Measurements from ENCODE around the gene SAP25.
"Not testable (repeated sequence)": the region's sequence is repeated elsewhere in the genome, so short reads cannot be mapped to it uniquely, and the experiment has no call there.

The SAP25 gene

DNA sequence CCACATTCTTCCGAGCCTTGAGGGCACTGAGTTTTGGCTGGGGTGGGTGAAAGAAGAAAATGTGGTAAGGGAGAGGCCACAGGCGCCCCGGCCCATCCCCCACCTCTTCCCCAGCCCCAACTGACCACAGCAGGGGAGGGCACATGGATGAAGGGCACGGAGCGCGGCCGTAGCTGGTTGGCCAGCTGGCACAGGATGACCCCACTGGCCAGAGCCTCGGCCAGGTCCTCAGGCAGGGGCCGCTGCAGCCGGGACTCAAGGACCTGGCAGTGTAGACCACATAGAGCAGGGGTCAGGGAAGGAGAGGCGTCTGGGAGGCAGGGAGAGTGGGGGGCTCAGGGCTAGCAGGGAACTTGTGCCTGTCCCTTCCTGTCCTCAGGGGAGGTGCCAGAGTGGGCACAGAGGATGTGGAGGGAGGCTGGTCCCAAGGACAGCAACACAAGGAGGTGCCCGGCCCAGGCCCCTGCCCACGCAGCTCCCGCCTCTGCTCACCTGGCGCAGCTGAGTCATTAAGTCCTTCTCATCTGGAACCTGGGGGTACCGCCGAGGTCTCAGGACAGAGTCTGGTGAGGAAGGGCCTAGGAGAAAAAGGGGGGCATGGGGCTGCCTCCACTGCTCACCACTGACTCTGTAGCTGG, 2.2 kb upstream of the SAP25 start:
- DNase-seq (ENCODE audit: low spot score), result no peak

DNA sequence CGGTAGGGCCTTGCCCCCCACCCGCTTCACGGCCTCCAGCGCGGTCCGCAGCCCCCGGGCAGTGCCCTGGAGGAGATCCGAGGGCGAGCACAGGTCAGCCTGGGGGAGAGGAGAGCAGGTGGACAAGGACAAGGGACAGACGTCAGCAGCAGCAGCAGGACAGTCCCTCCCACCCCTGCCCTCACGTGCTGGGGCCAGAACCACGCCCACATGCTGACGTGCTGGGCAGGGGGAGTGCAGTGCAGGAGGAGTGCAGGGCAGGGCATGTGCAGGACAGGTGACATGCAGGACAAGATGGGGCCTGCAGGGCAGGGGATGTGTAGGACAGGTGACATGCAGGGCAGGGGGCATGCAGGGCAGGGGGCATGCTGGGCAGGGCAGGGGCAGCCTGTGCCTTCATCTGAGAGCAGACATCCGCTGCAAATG, 1.5 kb upstream of the SAP25 start:
- no peak for DNase-seq (ENCODE audit: low spot score)

DNA sequence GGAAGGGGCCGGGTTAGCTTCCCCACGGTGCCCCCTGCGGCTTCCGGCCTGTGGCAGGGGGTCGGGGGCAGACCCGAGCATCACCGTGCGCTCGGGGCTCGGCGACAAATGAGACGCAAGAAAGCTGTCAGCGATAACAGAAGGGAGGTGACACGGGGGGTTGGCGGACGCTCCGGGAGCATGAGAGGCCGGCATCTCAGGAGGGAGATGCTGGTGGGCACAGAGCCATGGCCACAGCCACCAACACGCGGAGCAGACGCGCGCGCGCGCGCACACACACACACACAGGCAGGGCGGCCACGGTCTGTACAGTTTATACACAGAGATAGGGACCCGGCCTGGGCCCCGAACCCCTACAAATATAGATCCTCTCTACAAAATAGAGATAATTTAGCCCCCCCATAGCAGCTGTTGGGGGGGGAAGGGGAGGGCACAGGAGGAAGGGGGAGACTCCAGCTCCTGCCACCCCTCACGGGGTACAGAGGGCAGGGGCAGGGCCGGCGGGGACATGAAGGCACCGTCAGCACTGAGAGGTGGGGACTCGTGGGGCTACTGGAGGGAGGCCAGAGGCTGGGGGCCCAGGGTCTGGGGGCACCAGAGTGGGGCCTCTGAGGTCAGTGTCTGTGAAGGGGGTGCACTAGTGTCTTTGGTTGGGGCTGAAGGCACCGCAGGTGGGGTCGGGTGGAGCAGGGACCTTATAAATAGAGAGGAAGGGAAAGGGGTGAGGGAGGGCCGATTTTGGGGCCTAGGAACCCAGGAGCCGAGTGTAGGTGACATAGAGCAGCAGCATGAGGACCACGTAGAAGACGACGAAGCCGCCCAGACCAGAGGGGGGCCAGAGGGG, 884 bp upstream of the SAP25 start:
- DNase-seq (ENCODE audit: low spot score), result no peak

DNA sequence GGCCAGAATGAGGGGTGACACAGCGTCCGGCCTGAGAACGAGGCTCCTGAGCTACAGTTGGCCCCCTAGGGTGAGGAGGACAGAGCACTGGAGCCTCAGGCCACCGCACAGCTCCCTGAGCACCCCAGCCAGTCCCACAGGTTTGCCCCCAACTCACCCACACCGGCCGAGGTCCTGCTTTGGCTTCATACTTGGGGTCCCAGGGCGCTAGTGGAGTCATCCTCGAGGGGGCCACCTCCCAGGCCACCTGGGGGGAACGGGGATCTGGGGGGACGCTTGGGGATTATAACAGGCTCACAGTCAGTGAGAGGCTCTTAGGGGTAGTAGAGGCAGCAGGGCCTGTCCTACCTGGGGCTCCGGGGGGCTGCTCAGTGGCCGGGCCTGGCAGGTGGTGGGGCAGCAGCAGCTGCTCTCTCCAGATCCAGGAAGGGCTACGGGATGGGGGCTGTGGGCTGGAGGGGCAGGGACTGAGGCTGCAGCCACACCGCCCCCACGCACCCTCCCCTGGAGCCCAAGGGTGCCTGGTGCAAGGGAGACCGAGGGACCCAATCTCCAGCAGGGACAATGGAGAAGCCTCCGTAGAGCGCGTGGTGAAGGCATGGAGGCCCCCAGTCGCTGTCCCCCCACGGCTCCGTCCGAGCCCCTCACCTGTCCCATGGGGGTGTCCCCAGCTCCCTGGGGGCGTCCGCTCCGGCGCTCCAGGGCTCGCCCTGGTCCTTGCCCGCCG, 588 bp downstream of the SAP25 start:
- DNase-seq (ENCODE audit: low spot score), result no peak

DNA sequence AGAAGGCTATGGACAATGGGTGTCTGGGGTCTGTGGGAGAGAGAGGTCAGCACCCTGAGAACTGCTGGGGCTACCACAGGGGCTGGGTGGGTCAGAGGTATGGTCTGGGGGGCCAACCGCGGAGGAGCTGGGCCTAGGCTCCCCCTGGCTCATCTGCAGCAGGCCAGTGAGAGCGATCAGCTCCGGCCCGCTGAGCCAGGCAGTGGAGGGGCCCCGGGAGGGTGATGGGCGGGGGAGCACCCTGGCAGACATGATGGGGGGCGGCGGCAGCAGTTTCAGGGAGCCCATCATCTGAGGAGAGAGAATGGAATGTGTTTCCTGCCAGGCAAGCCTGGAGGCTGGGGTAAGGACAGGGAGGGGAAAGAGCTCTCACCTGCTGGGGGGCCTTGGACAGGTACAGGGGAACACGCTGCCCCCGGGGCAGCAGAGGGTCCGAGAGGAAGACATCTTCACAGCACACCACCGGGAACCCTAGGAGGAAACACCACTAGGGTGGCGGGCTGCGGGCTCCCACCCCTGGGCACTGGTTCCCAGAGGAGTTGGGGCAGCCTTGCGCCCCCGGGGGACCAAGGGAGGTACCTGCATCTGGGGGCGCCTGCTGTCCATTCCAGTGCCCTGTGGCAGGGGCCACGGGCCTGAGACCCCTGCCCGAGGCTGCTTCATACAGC, 1.3 kb downstream of the SAP25 start:
- no peak for DNase-seq (ENCODE audit: low spot score)

DNA sequence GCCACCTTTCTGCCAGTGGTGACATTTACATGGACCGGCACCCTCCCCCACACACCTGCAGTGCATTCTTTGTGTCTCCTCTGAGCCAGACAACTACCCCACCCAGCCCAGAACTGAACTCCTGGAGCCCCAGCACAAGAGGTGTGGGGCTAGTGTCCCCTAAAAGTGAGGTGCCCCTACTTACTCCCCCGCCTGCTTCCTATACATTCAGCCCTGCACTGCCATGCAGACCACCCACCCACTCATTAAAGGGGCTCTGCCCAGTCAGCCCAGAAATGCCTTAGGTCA, 1.9 kb downstream of the SAP25 start:
- no peak for DNase-seq (ENCODE audit: low spot score)

DNA sequence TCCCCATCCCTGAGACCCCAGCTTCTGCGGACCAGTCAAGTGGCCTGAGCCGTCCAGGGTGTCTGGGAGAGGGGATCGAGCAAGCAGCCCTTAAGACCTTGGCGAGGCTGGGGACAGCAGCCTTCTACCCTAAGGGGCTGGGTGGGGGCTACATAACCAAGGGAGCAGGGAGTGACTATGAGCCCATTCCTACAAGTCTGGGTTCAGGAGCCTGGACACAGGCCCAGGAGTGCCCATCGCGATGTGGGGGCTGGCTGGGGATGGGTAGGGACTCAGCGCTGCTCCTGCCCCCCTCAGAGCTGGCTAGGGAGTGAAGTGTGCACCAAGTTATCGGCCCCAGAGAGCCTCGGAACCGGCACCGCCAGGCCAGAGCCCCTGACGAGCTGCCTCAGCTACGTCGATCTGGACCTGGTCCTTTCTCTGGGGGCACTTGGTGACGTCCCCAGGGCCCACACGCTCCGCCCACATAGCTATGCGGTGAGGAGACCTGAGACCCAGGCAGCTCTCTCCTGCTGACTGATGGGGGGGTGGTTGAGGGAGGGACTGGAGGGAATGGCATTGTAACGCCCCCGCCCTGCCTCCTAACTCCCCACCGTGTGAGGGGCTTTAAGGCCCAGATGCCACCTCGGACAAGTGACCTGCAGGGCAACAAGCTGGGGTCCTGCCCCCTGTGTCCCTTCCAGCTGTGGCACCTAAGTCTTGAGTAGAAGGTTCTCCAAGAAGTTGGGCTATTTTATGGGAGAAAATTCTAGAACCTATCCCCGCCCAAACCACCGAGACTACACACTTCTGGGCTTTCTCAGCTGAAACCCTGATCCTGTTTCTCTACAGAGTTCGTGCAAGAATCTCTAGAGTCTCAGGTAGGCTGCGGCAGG, 2.5 kb downstream of the SAP25 start:
- no peak for DNase-seq (ENCODE audit: low spot score)

DNA sequence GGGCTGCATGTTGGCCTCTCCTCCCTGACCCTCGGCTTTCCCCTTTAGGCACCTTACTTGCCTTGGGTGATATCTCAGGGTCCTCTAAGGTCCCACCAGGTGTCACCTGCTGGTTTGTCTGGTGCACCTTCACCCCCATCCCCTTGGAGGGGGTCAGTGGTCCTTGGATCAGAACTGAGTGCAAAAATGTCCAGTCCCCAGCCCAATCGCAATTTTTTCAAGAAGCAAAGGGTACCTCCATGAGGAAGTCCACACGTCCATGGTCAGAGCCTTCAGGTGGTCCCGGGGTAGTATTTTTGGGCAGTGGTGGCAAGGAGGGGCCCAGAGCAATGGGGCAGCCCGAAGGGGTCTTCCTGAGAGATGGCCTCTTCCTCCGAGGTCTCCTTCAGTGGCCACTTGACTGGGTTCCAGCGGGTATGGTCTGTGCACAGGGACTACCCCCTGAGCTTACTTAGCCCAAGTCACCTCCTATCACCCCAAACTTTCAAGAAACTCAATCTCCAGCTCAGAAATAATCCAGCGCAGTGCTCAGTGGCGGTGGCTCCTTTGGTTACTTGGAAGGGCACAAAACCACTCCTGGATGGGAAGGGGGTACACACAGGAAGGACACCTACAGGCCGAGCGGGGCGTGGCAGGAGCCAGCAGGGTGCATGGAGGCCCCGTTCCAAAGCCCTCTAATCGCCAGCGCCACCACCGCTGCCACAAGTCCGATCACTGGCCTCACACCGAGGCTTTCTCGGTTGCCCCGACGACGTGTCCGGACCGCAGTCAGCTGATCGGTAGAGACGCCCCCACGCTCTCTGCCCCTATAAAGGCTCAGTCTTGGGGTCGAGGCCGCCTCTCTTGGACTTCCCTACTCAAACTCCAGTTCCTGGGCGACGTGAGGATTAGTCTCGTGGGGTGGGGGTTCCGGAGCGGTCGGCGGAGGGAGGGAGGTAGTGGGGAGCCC, 4.5 kb downstream of the SAP25 start:
- peak; percentile 44 for DNase-seq (ENCODE audit: low spot score)

DNA sequence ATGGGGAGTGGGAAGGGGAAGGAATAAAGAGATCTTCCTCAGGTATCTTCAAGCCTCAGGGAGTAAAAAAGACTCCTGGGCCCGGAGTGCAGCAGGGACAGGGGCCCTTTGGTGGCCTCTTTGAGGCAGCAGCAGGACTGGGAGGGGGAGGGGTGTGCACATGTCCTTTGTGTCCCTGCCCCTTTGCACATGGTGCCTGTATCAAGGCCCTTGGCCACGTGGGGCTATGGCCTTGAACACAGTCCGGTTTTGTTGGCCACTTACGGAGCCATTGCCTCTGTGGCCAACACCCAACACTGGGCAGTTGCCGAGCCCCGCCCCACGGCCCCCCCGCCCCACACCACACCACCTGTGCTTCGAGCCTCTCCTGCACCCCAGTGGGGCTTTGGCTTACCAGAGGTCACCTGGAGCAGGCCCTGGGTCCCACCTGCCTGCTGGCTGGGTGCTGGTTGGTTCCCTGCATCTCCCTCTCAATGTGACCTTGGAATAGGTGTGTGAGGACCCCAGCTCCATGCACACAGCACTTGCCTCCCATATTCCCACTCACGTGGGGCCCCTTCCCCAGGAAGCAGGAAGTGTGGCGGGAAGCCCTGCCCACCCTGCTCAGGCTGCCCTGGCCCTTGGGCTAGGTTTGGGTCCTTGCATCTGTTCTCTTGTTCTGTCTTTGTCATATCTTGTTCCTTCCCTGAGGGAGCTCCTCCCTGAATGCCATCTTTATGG, 5.4 kb downstream of the SAP25 start:
- no peak for DNase-seq (ENCODE audit: low spot score)

DNA sequence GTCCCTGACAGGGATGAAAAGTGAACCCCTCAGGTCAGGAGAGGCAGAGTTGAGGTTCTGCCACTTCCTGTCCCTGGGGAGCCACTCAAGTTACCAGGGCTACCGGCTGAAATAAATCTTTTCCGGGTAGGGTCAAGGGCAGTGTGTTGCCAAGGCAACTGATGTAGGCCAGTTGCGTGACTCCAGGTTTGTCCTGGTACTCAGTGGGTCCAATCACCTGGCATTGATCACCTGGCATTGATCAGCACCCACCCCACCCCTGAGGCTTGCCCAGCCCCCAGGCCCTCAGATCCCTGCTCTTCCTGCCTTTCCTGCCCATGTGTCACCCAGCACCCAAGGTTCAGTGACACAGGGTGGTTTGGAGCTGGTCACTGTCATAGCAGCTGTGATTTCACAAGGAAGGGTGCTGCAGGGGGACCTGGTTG, 5.9 kb downstream of the SAP25 start:
- no peak for DNase-seq (ENCODE audit: low spot score)

DNA sequence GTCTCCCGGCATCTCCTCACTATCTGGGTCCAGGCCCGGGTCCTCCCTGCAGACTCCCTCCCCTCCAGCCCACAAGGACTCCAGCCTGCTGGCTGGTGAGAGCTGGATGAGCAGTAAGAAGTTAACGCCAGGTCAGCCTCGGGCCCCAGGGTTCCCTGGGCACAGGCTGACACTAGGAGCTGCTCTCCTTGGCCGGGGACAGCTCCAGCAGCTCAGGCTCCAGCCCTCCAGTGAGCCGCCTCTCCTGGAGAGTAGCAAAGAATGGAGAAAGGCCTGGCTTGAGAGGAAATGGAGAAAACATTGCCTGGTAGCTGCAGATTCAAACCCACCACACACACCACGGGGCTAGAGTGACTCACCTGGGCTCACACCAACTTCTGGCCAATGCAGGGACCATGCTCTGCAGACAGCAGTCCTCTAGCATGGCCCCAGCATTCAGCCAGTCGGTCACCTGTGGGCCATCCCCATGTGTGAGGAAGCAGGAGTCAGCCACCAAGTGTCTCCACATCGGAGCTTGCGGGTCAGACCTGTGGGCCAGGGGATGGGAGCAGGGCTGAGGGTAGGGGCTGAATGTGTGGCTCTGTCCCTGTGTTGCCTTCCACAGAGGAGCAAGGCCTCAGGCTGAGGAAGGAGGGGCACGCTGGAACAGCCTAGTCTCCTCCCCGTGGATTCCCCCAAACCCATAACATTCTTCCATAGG, 6.5 kb downstream of the SAP25 start:
- no peak for DNase-seq (ENCODE audit: low spot score)

DNA sequence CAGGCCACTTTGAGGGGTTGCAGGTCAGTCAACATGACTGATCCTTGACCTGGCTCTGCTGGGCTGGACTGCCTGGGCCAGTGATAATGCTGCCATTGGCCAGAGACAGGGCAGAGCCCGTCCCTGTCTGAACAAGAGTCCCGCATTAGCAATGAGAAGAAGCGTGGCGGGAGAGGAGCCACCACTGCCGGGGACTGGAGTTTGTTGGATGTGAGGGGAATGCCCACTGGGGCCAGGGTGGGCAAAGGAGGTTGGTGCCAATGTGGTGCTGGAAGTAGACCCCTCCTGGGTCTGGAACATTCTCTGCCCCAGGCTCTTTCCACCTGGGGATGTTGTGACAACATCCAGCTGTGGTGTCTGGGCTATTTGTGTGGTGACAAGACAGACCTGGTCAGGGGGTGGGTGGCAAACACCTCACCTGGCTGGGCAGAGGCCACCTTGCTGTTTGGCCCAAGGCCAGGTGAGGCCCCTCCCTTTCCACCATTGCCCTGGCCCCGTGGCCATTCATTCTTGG, 7.6 kb downstream of the SAP25 start:
- DNase-seq (ENCODE audit: low spot score), result no peak

DNA sequence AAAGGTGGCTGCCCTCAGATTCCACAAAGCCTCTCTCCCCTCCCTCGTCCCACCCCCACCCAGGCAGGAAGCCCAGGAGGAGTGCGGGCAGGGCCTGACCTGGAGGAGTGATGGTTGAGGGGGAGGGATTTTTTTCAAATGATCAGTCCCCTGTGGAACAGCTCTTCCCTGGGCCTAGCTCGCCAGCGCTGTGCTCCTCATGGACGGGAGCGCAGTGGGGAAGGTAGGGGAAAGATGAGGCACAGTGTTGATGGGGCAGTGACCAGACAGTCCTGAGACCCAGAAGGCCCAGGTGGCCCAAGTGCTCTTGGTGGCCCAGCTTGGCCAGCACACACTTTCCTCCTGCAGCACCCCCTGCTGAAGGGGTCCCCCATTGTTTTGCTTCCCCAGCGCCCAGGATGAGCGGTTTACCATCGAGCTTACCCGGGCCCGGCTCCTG, 8.5 kb downstream of the SAP25 start:
- no peak for DNase-seq (ENCODE audit: low spot score)

DNA sequence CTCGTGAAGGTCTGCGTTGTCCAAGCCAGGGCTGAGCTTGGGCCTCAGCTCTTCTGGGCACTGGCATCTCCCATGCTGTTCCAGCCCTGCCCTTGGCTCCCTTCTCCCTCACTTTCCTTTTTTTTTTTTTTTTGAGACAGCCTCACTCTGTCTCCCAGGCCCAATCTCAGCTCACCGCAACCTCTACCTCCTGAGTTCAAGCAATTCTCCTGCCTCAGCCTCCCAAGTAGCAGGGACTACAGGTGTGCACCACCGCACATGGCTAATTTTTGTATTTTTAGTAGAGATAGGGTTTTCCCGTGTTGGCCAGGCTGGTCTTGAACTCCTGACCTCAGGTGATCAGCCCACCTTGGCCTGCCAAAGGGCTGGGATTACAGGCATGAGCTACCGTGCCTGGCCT, 9.3 kb downstream of the SAP25 start:
- not testable (repeated sequence) for DNase-seq (ENCODE audit: low spot score)

DNA sequence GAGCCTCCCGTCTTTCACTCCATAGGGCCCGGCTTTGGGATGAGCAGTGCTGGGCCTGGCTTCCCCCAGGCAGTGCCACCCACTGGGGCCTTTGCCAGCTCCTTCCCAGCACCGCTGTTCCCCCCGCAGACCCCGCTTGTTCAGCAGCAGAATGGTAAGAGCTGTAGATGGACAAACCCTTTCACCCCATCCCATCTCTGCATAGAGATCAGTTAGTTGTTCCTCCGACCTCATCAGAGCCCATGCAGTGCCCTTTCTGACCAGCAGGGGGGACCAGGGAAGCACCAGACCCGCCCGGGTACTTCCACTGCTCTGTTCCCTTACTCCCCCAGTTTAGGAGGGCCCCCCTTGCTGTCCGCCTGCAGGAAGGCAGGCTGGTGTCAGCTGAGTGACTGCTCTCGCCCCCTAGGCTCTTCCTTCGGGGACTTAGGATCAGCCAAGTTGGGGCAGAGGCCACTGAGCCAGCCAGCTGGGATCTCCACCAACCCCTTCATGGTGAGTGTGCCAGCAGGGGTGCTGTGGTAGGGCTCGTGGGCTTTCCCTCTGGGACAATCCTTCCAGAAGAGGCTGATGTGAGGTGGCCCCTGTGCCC, 9.8 kb downstream of the SAP25 start:
- DNase-seq (ENCODE audit: low spot score), result no peak

DNA sequence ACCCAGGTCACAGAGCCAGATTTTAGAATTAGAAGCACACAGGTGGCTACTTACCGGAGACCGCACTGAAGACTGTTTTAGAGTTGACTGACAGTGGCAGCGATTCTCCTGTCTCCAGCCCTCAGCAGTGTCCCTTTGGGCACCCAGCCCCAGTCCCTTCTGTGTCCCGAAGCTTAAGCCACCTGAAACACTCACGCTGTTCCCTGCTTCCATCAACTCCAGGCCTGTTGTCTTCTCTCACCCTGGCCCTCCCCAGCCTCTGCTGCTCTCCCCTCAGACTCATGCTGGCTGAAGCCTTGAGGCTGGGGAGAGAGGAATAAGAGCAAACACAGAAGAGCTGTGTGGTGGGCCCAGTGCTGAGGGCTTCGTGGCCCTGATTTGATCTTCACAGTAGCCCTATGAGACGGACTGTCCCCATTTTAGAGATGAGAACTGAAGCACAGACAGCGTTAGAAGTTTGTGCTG, 10.6 kb downstream of the SAP25 start:
- no peak for DNase-seq (ENCODE audit: low spot score)

DNA sequence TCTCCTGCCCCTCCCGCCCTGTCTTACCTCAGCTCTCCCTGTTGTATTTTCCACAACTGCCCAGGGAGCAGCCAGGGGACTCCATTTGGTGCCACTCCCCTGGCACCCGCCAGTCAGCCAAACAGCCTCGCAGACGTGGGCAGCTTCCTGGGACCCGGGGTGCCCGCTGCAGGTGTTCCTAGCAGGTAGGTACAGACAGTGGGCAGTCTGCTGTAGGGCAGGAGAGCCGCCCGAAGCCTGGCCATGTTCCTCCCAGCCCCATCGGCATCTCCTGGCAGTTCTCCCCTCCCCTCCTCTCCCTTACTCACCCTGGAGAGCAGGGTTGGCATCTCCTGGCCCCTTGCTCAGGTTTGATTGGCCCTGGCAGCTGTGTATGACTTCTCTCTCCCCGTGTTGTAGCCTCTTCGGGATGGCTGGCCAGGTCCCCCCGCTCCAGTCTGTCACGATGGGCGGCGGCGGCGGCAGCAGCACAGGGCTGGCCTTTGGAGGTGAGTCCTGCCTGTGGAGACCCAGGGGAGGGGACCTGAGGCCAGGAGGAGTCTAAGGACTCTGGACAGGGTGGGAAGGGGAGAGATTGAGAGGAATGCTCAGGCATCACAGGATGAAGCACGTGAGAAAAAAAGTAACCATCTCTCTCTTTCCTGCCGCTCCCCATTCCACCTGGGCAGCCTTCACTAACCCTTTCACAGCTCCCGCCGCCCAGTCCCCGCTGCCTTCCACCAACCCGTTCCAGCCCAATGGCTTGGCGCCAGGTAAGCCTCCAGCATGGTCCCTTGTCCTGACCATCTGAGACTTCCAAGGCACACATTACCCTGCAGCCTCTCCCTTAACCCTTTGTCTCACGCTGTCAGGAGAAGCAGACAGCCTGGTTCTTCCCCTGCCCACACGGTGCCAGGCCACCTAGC, 11.3 kb downstream of the SAP25 start:
- DNase-seq (ENCODE audit: low spot score), result no peak

Data from pons (tissue), 1 donor.